Right renal cortex interstitium (tissue), 3 donors: Measurements from ENCODE around the gene PRR9. TPM values are rescaled to one million over a fixed set of nuclear protein-coding genes. Genes with fewer than 3 reads are reported as not detected.

Experiments
- DNase-seq, 3 donors: peaks; one replicate each; pipeline ENCODE4 v3.0.0-alpha.2; 2013; ENCODE audit warnings: low read depth in 3 of 3, low spot score in 2 of 3
- polyA plus RNA-seq, 3 donors: library from polyadenylated mRNA; unstranded; fragments of 120-200 nt; gene quantifications; one replicate each; pipeline ENCODE4 v1.2.1, GENCODE V29; 2013; ENCODE audit not compliant: insufficient read length in 3 of 3

Gene PRR9
- polyA plus RNA-seq, 3 donors: not detected

GRCh38 chr1:153262070-153262366, 44.6 kb downstream of the PRR9 start:
- DNase-seq: no peak

GRCh38 chr1:153262462-153263157, 45.2 kb downstream of the PRR9 start:
- DNase-seq: no peak

DNA sequence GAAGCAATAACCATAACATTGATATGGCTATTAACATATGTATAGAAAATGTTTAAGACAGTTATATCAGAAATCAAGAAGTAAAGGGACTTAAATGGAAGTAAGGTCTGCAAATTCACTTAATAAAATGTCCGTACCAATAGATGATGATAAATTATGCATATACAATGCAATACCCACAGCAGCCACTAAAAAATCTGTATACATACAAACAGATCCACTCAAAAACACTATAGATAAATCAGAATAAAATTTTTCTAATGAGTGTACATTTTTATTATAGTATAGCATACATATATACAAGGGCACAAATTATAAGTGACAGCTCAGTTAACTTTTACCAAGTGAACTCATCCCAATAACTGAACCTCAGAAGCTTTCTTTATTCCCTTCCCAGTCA, 48.1 kb downstream of the PRR9 start:
- DNase-seq: no peak

Other genes starting within 250 kb of the PRR9 start
- not detected for gene SPRR4, start 246.9 kb upstream of the PRR9 start, polyA plus RNA-seq
- not detected for gene SPRR1A, start 233.5 kb upstream of the PRR9 start, polyA plus RNA-seq
- gene SPRR3, start 215.8 kb upstream of the PRR9 start, polyA plus RNA-seq: under 1 TPM in 1 of 3 donors, not detected in 2; 0.21 TPM
- gene SPRR1B, start 186.4 kb upstream of the PRR9 start, polyA plus RNA-seq: not detected
- not detected for gene SPRR2D, start 176.5 kb upstream of the PRR9 start, polyA plus RNA-seq
- gene SPRR2A, start 160.1 kb upstream of the PRR9 start, polyA plus RNA-seq: not detected
- not detected for gene SPRR2B, start 146.0 kb upstream of the PRR9 start, polyA plus RNA-seq
- gene SPRR2E, start 123.1 kb upstream of the PRR9 start, polyA plus RNA-seq: not detected
- not detected for gene SPRR2F, start 104.1 kb upstream of the PRR9 start, polyA plus RNA-seq
- not detected for gene SPRR2G, start 66.7 kb upstream of the PRR9 start, polyA plus RNA-seq
- not detected for gene LELP1, start 14.2 kb upstream of the PRR9 start, polyA plus RNA-seq
- not detected for gene LORICRIN, start 42.1 kb downstream of the PRR9 start, polyA plus RNA-seq
- gene PGLYRP3, start 95.4 kb downstream of the PRR9 start, polyA plus RNA-seq: not detected
- gene PGLYRP4, start 131.3 kb downstream of the PRR9 start, polyA plus RNA-seq: not detected
- gene S100A9, start 140.3 kb downstream of the PRR9 start, polyA plus RNA-seq: 10 to 100 TPM in 2 of 3 donors, 1 to 10 TPM in 1; 8.7 to 22.1 (median 16.1) TPM
- 1 to 10 TPM in 2 of 3 donors, under 1 TPM in 1; 0.64 to 3.9 (median 1.8) TPM for gene S100A12, start 158.0 kb downstream of the PRR9 start, polyA plus RNA-seq
- gene S100A8, start 173.5 kb downstream of the PRR9 start, polyA plus RNA-seq: 10 to 100 TPM in 2 of 3 donors, 1 to 10 TPM in 1; 4.1 to 21.5 (median 14.9) TPM
- gene S100A7A, start 198.9 kb downstream of the PRR9 start, polyA plus RNA-seq: not detected
- gene S100A7, start 243.1 kb downstream of the PRR9 start, polyA plus RNA-seq: under 1 TPM in 2 of 3 donors, not detected in 1; 0.92 to 0.97 TPM